GM19099 (cell line): ENCODE measurements around the gene CEACAM19.

Experiments used
- POLR2A ChIP-seq: IDR thresholded peaks from 3 replicates; pipeline ENCODE4 v1.6.1; 2011; ENCODE audit warnings: low read depth; ENCODE audit not compliant: insufficient read length; ENCODE audit errors: extremely low read depth

The CEACAM19 gene

GRCh38 chr19:44703336-44704078 lies 32.2 kb downstream of the CEACAM19 start:
- TF ChIP-seq POLR2A = no peak

- TF ChIP-seq POLR2A = no peak
Measured at GRCh38 chr19:44704982-44705381, 33.7 kb downstream of the CEACAM19 start.

GRCh38 chr19:44705502-44706010 lies 34.3 kb downstream of the CEACAM19 start:
- TF ChIP-seq POLR2A = no peak

GRCh38 chr19:44706506-44707236 lies 35.4 kb downstream of the CEACAM19 start:
- no peak for TF ChIP-seq POLR2A

- TF ChIP-seq POLR2A = no peak
Measured at GRCh38 chr19:44707794-44708193, 36.5 kb downstream of the CEACAM19 start.

- TF ChIP-seq POLR2A = no peak
Measured at GRCh38 chr19:44708940-44709339, 37.7 kb downstream of the CEACAM19 start.

- TF ChIP-seq POLR2A = no peak
Measured at GRCh38 chr19:44710483-44710882, 39.2 kb downstream of the CEACAM19 start.

GRCh38 chr19:44712864-44713515 lies 41.7 kb downstream of the CEACAM19 start:
- TF ChIP-seq POLR2A = no peak

GRCh38 chr19:44714597-44715169 lies 43.4 kb downstream of the CEACAM19 start:
- no peak for TF ChIP-seq POLR2A

- TF ChIP-seq POLR2A = no peak
Measured at GRCh38 chr19:44717603-44718002, 46.3 kb downstream of the CEACAM19 start.

- TF ChIP-seq POLR2A = no peak
Measured at GRCh38 chr19:44718441-44719261, 47.4 kb downstream of the CEACAM19 start.

GRCh38 chr19:44719262-44719701 lies 48.0 kb downstream of the CEACAM19 start:
- TF ChIP-seq POLR2A = no peak

GRCh38 chr19:44720945-44721344 lies 49.7 kb downstream of the CEACAM19 start:
- no peak for TF ChIP-seq POLR2A

GRCh38 chr19:44722131-44723121 lies 51.1 kb downstream of the CEACAM19 start:
- no peak for TF ChIP-seq POLR2A
